T-cell (primary cell): ENCODE results near the gene WNK1. TPM values are rescaled to one million over a fixed set of nuclear protein-coding genes. Genes with fewer than 3 reads are reported as not detected.

Experiments
- ATAC-seq, 4 experiments: fragments of 200-7000 bp in 3 of 4; fragments of 150-1000 bp in 1 of 4; cut with Tn5 transposase; replicated peaks in 1 of 4; 1 replicate in 3 of 4; 2 replicates in 1 of 4; pipeline ENCODE4 v1.10.0; 2021; ENCODE audit warnings: moderate library complexity in 3 of 4, mild to moderate bottlenecking in 2 of 4, moderate number of reproducible peaks in 1 of 4
- CTCF ChIA-PET, 2 donors: fragments of 300-600 bp; sonication (Branson Sonifier 250); formaldehyde crosslinking; loops; one replicate each; lab custom pipeline; 2022; ENCODE audit warnings: antibody characterized with exemption in 2 of 2; lab: Charles Lee
- POLR2A ChIA-PET, 2 donors: fragments of 300-600 bp; sonication (Branson Sonifier 250); formaldehyde crosslinking; loops; one replicate each; lab custom pipeline; 2022; ENCODE audit warnings: antibody characterized with exemption in 2 of 2; lab: Charles Lee
- DNase-seq, 35 experiments: peaks; one replicate each; pipeline versions ENCODE4 v3.0.0 to v3.0.0-alpha.2; 2013 to 2023
- H3K27ac ChIP-seq: one replicate; pipeline ENCODE4 v1.5.1; 2013; ENCODE audit warnings: low read length
- H3K27me3 ChIP-seq, 2 experiments: replicated peaks in 1 of 2; 1 replicate in 1 of 2; 2 replicates in 1 of 2; pipeline versions ENCODE4 v1.6.1 to v1.7.0; 2013; ENCODE audit warnings: low read length in 1 of 2, mixed read lengths in 1 of 2; ENCODE audit not compliant: control insufficient read depth in 2 of 2, insufficient read depth in 2 of 2; ENCODE audit errors: extremely low read depth in 1 of 2
- H3K36me3 ChIP-seq, 2 donors: 1 replicate in 1 of 2; 2 replicates in 1 of 2; pipeline versions ENCODE4 v1.6.1 to v1.7.0; 2013; ENCODE audit warnings: low read length in 1 of 2; ENCODE audit not compliant: control insufficient read depth in 2 of 2, insufficient read depth in 1 of 2; ENCODE audit errors: extremely low read depth in 1 of 2
- H3K4me1 ChIP-seq, 2 experiments: 1 replicate in 1 of 2; 2 replicates in 1 of 2; pipeline versions ENCODE4 v1.6.1 to v1.7.0; 2013; ENCODE audit warnings: low read length in 2 of 2, mixed read lengths in 1 of 2; ENCODE audit not compliant: insufficient read depth in 2 of 2, control insufficient read depth in 1 of 2; ENCODE audit errors: extremely low read depth in 1 of 2
- H3K4me3 ChIP-seq, 2 donors: 1 replicate in 1 of 2; 2 replicates in 1 of 2; pipeline versions ENCODE4 v1.5.1 to v1.7.0; 2013; ENCODE audit warnings: mild to moderate bottlenecking in 2 of 2, low read length in 1 of 2, moderate library complexity in 1 of 2; ENCODE audit not compliant: control insufficient read depth in 1 of 2; ENCODE audit errors: extremely low read depth in 1 of 2
- H3K9me3 ChIP-seq: 2 replicates; pipeline ENCODE4 v1.7.0; 2013
- H3K27ac Mint-ChIP-seq, 2 donors: one replicate each; pipeline ENCODE4 v1.8.0; 2020 to 2021; ENCODE audit warnings: mild to moderate bottlenecking in 2 of 2, mixed read lengths in 2 of 2
- H3K27me3 Mint-ChIP-seq, 2 donors: one replicate each; pipeline ENCODE4 v1.8.0; 2021 to 2022; ENCODE audit warnings: mixed read lengths in 2 of 2
- H3K36me3 Mint-ChIP-seq: one replicate; pipeline ENCODE4 v1.8.0; 2021; ENCODE audit warnings: mixed read lengths
- H3K4me1 Mint-ChIP-seq, 3 donors: one replicate each; pipeline ENCODE4 v1.8.0; 2020 to 2022; ENCODE audit warnings: mixed read lengths in 3 of 3, mild to moderate bottlenecking in 1 of 3
- H3K4me3 Mint-ChIP-seq, 3 donors: one replicate each; pipeline ENCODE4 v1.8.0; 2020 to 2022; ENCODE audit warnings: mild to moderate bottlenecking in 3 of 3, mixed read lengths in 3 of 3, moderate library complexity in 3 of 3
- H3K9me3 Mint-ChIP-seq, 3 donors: one replicate each; pipeline ENCODE4 v1.8.0; 2020 to 2022; ENCODE audit warnings: mixed read lengths in 3 of 3
- WGBS: methylation state at CpG from one replicate; pipeline ENCODE4 v1.1.5; 2013; ENCODE audit warnings: missing lambda C conversion rate; ENCODE audit not compliant: insufficient coverage; 5-methylcytosine and 5-hydroxymethylcytosine counted together
- total RNA-seq, 35 experiments: library from RNA in 6 of 35; stranded (reverse) in 6 of 35; fragments of 120-200 nt in 1 of 35; gene quantifications; one replicate each; pipeline versions ENCODE4 v1.2.1 to v1.2.4 and lab custom pipeline; 2013 to 2026

WNK1 gene
- total RNA-seq, 5 donors from 2014 or later (not counting 1 experiment from before 2014, with no cell fraction given) = 168 to 287 (median 179) TPM

- peak overlapping the region in 2 of 3 donors; percentile 92 to 93 for H3K4me3 Mint-ChIP-seq
- Histone ChIP-seq H3K4me1 (peaks cover 26 to 52% of the 10 kb centered on the region in 2 experiments), H3K36me3 (no peaks in the 10 kb centered on the region), H3K27me3 (no peaks in the 10 kb centered on the region), H3K4me3 (peak overlapping the region; percentile 90 to 91), H3K27ac (peak overlapping the region; percentile 82), H3K9me3 (no peaks in the 10 kb centered on the region)
- DNase-seq (peak in 4 of 35 experiments; percentile 3 to 49 (median 8)), ATAC-seq (no peak)
- peaks cover under 1% of the 10 kb centered on the region for H3K36me3 Mint-ChIP-seq
- ChIA-PET CTCF (interaction anchor here (0.6 to 1.6 kb wide), 12 partner anchors 13 to 179 kb away, joined by 3 to 7 read pairs (median 4); no protein-coding TSS in a partner anchor), POLR2A (interaction anchor here (0.6 to 1.5 kb wide), 6 partner anchors 13 to 87 kb away, joined by 3 to 6 read pairs (median 3); no protein-coding TSS in a partner anchor)
- no peaks in the 10 kb centered on the region for H3K27me3 Mint-ChIP-seq
- no peaks in the 10 kb centered on the region for H3K9me3 Mint-ChIP-seq
- WGBS = 0% methylated on average over 3 of the region's 5 CpGs
- peaks cover 27 to 60% (median 42%) of the 10 kb centered on the region in 3 donors for H3K4me1 Mint-ChIP-seq
- H3K27ac Mint-ChIP-seq = peak overlapping the region; percentile 89 to 94
These were observed 2.1 kb downstream of the WNK1 start for GRCh38 chr12:754473-754820.

DNA sequence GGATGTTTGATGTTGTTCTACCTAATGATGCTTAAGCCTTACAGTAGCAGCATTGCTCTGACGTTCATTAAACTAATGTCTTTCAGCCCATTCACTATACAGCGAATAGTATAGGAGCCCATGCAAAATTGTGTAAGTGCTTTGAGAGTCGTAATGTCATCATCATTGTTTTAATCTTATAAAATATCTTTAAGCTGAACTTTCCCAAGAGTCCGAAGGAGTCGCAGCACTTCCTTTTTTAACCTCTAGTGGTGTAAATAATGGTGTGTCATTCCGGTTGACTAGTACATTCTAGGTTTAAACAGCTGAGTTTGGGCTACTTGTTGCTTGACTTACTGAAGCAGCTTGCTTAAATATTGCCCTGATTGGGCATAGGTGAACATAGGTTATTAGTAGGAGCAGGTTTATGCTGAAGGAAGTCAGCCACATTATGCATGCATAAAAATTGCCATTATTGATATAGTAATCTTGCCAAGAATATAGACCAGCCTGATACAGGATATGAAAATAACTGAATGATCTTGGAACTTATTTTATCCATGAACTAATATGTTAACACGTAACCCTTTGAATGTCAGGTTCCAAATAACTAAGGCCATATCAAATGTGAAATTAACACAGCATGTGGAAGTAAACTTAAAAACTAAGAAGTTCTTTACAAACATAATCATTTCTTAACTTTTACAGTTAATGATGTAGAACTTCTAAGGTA lies 2.6 kb downstream of the WNK1 start:
- CTCF ChIA-PET = interaction anchor here (0.6 to 1.6 kb wide), 14 partner anchors 12 to 180 kb away, joined by 3 to 7 read pairs (median 4); no protein-coding TSS in a partner anchor
- peaks cover 27 to 60% (median 42%) of the 10 kb centered on the region in 3 donors for H3K4me1 Mint-ChIP-seq
- DNase-seq = peak in 11 of 35 experiments; percentile 4 to 71 (median 17)
- Histone ChIP-seq H3K4me1 (peaks cover 27 to 50% of the 10 kb centered on the region in 2 experiments), H3K36me3 (no peaks in the 10 kb centered on the region), H3K27me3 (no peaks in the 10 kb centered on the region), H3K4me3 (peak overlapping the region; percentile 90 to 91), H3K9me3 (no peaks in the 10 kb centered on the region), H3K27ac (peak overlapping the region; percentile 82)
- peak in 1 of 4 experiments; percentile 5 for ATAC-seq
- WGBS = 0% methylated on average over 1 of the region's 7 CpGs
- H3K9me3 Mint-ChIP-seq = no peaks in the 10 kb centered on the region
- H3K4me3 Mint-ChIP-seq = peak overlapping the region in 2 of 3 donors; percentile 92 to 93
- H3K36me3 Mint-ChIP-seq = peaks cover 6% of the 10 kb centered on the region
- no peaks in the 10 kb centered on the region for H3K27me3 Mint-ChIP-seq
- POLR2A ChIA-PET = interaction anchor here (0.5 to 1.5 kb wide), 10 partner anchors 12 to 88 kb away, joined by 3 to 6 read pairs (median 3); no protein-coding TSS in a partner anchor
- peak overlapping the region; percentile 89 to 94 for H3K27ac Mint-ChIP-seq

DNA sequence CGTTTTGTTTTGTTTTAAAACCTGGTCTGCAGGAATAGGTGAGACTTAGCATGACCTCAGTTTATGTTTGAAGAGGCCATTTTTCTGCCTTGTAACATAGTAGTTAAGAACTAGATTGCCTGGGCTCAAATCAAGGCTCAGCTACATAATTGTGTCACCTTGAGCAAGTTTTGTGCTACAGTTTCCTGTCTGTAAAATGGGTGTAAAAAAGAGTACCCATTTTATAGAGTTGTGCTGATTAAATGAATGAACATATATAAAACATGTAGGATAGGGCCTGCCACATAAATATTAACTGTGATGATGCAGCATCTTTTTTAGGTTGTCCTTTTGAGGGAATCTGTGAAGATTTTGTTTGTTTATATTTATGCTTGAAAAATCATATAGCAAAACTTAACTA lies 7.2 kb downstream of the WNK1 start:
- Histone ChIP-seq H3K27me3 (no peaks in the 10 kb centered on the region), H3K9me3 (no peaks in the 10 kb centered on the region), H3K4me1 (peaks cover 27 to 49% of the 10 kb centered on the region in 2 experiments), H3K36me3 (peaks cover 4 to 6% of the 10 kb centered on the region in 2 donors), H3K4me3 (no peak overlapping the region), H3K27ac (no peak overlapping the region)
- Mint-ChIP-seq H3K27me3 (no peaks in the 10 kb centered on the region), H3K4me1 (peaks cover 43 to 86% (median 77%) of the 10 kb centered on the region in 3 donors), H3K9me3 (no peaks in the 10 kb centered on the region), H3K27ac (peak overlapping the region in 1 of 2 donors; percentile 23), H3K4me3 (peak overlapping the region; percentile 21 to 62 (median 56)), H3K36me3 (peaks cover 18% of the 10 kb centered on the region)
- WGBS = 43% methylated on average over 1 of the region's 1 CpG
- no peak for ATAC-seq
- ChIA-PET CTCF (interaction anchor here in 1 of 2 donors (1.2 to 1.4 kb wide), 2 partner anchors 12 to 18 kb away, joined by 4 to 11 read pairs; no protein-coding TSS in a partner anchor), POLR2A (interaction anchor here in 1 of 2 donors (0.9 kb wide), 1 partner anchor 9 kb away, joined by 3 read pairs; no protein-coding TSS in a partner anchor)
- peak in 1 of 35 experiments; percentile 36 for DNase-seq

DNA sequence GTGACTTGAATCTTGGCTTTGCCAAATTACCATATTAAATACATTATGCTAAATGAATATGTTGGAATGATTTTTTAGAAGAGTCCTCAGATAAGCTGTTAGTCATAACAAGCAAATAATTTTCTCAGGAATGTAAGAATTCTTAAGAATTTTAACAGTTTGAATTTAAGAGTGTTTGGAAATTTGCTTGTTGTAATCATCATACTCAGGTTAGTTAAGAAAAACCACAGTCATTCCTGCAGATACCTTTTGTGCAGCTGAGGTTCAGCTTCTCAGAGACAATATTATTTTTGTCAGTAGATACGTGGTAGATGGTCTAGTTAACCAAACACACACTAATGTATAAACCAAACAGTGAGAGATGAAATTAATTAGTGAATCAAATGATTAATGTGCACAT lies 8.9 kb downstream of the WNK1 start:
- peaks cover 18% of the 10 kb centered on the region for H3K36me3 Mint-ChIP-seq
- POLR2A ChIA-PET = interaction anchor here (0.6 to 1.1 kb wide), 2 partner anchors 9 to 33 kb away, joined by 3 read pairs; no protein-coding TSS in a partner anchor
- Histone ChIP-seq H3K4me1 (peaks cover 35 to 37% of the 10 kb centered on the region in 2 experiments), H3K36me3 (peaks cover 4 to 8% of the 10 kb centered on the region in 2 donors), H3K27me3 (no peaks in the 10 kb centered on the region), H3K4me3 (no peak overlapping the region), H3K27ac (no peak overlapping the region), H3K9me3 (no peaks in the 10 kb centered on the region)
- peaks cover 45 to 81% (median 77%) of the 10 kb centered on the region in 3 donors for H3K4me1 Mint-ChIP-seq
- H3K27ac Mint-ChIP-seq = peak overlapping the region in 1 of 2 donors; percentile 32
- DNase-seq (no peak), ATAC-seq (no peak)
- no peaks in the 10 kb centered on the region for H3K9me3 Mint-ChIP-seq
- no CpG with 5 or more reads among the region's 1 CpG for WGBS
- H3K27me3 Mint-ChIP-seq = no peaks in the 10 kb centered on the region
- CTCF ChIA-PET = interaction anchor here in 1 of 2 donors (0.6 kb wide), 2 partner anchors 9 to 103 kb away, joined by 3 to 5 read pairs; partner anchors contain the start of gene WNK1
- H3K4me3 Mint-ChIP-seq = peak overlapping the region in 1 of 3 donors; percentile 37

DNA sequence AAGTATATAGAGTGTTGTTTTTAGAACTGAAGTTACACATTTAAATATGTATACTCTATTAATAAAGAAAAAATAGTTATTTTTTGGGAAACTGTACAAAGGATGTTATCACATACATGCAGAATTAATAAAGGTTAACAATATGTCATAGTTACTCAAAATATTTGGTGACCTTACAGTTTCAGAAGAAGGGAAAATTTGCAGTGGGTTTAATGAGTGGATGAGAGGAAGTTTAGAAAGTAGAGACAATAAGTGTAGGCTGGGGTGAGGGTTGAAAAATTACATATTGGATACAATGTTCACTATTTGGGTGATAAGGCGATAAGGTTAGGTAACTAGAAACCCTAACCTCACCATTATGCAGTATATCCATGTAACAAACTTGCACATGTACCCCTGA lies 13.5 kb downstream of the WNK1 start:
- CTCF ChIA-PET = interaction anchor here (0.5 to 0.9 kb wide), 2 partner anchors 14 to 43 kb away, joined by 3 to 4 read pairs; partner anchors contain the start of gene WNK1 (in 1 of the 2)

GRCh38 chr12:768434-768833 lies 16.1 kb downstream of the WNK1 start:
- DNase-seq (no peak), ATAC-seq (no peak)
- no CpG with 5 or more reads among the region's 1 CpG for WGBS
- H3K27me3 Mint-ChIP-seq = no peaks in the 10 kb centered on the region
- H3K36me3 Mint-ChIP-seq = peaks cover 8% of the 10 kb centered on the region
- Histone ChIP-seq H3K27ac (no peak overlapping the region), H3K36me3 (peaks cover 0 to 2% of the 10 kb centered on the region in 2 donors), H3K27me3 (no peaks in the 10 kb centered on the region), H3K4me3 (no peak overlapping the region), H3K4me1 (peaks cover 15 to 41% of the 10 kb centered on the region in 2 experiments), H3K9me3 (no peaks in the 10 kb centered on the region)
- H3K4me3 Mint-ChIP-seq = peak overlapping the region in 1 of 3 donors; percentile 31
- ChIA-PET POLR2A (interaction anchor here (0.5 to 1.1 kb wide), 4 partner anchors 9 to 299 kb away, joined by 3 read pairs; no protein-coding TSS in a partner anchor), CTCF (interaction anchor here (0.6 to 1.7 kb wide), 4 partner anchors 12 to 40 kb away, joined by 3 to 6 read pairs (median 4); no protein-coding TSS in a partner anchor)
- H3K27ac Mint-ChIP-seq = peak overlapping the region in 1 of 2 donors; percentile 52
- peaks cover 76 to 79% (median 77%) of the 10 kb centered on the region in 3 donors for H3K4me1 Mint-ChIP-seq
- H3K9me3 Mint-ChIP-seq = no peaks in the 10 kb centered on the region

More for the DNA sequence above, 13.5 kb downstream of the WNK1 start:
- peaks cover 67 to 78% (median 77%) of the 10 kb centered on the region in 3 donors for H3K4me1 Mint-ChIP-seq
- no peaks in the 10 kb centered on the region for H3K9me3 Mint-ChIP-seq
- no peaks in the 10 kb centered on the region for H3K27me3 ChIP-seq
- H3K36me3 Mint-ChIP-seq = peaks cover 14% of the 10 kb centered on the region
- H3K4me1 ChIP-seq = peaks cover 18 to 42% of the 10 kb centered on the region in 2 experiments
- H3K4me3 Mint-ChIP-seq = no peak overlapping the region
- WGBS = no CpG with 5 or more reads among the region's 1 CpG
- H3K9me3 ChIP-seq = no peaks in the 10 kb centered on the region
- H3K27ac ChIP-seq = no peak overlapping the region
- no peaks in the 10 kb centered on the region for H3K27me3 Mint-ChIP-seq
- H3K27ac Mint-ChIP-seq = peak overlapping the region; percentile 36 to 64
- no peak overlapping the region for H3K4me3 ChIP-seq
- H3K36me3 ChIP-seq = peaks cover 4 to 8% of the 10 kb centered on the region in 2 donors
- POLR2A ChIA-PET = interaction anchor here in 1 of 2 donors (0.6 kb wide), 1 partner anchor 70 kb away, joined by 7 read pairs; no protein-coding TSS in a partner anchor
- ATAC-seq (no peak), DNase-seq (no peak)
